Measurements from ENCODE around the gene ACAD11.

DNA sequence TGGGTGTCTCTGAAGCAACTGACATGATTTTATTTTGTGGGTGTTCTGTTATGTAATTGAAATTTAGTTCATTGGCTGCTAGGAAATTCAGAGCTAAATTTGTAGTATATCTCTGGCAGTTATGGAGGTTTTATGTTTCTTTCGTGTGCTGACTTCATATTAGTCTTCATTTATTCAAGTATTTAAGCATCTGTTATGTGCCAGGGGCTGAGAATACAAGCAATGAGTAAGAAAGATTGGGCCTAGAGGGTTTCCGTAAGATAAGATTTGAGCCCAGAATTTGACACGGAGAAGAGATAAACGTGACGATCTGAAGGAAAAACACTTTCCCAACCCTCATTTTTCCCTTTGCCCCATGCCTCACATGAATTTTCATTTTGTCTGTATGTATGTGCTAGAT lies 137.7 kb downstream of the ACAD11 start:
- no peak for TF ChIP-seq CTCF (IDR thresholded peaks at IDR 0.05; ENCODE audit: low read depth, low read length, missing input control)
- TF ChIP-seq SP1 (IDR thresholded peaks at IDR 0.05) = no peak
- no peak for TF ChIP-seq EGR1 (IDR thresholded peaks at IDR 0.05; ENCODE audit: low read depth in 2 of 2)
- TF ChIP-seq TAF1 (conservative IDR thresholded peaks at IDR 0.05) = no peak
- no peak for TF ChIP-seq NR2F2 (IDR thresholded peaks at IDR 0.05)
- no peak for TF ChIP-seq HNF4A (conservative IDR thresholded peaks at IDR 0.05)
- TF ChIP-seq YY1 (IDR thresholded peaks at IDR 0.05) = no peak
- no peak for TF ChIP-seq JUND (IDR thresholded peaks at IDR 0.05)
- TF ChIP-seq MAX (IDR thresholded peaks at IDR 0.05) = no peak
- no peak for TF ChIP-seq GABPA (IDR thresholded peaks at IDR 0.05 in 1 of 2, conservative IDR thresholded peaks at IDR 0.05 in 1 of 2)

Measured in liver (tissue), 3 donors.